GM12873 (cell line): ENCODE results near the gene PCDHGA1.
A peak's percentile ranks its signal among the peaks of the same experiment; 100 is the strongest.

Experiments used
- TF ChIP-seq, protein P1 (sequence below): IDR thresholded peaks from 2 replicates; pipeline ENCODE4 v1.5.1; 2012; ENCODE audit warnings: low read depth, mild to moderate bottlenecking, moderate library complexity, low read length, control low read depth; ENCODE audit not compliant: insufficient read depth; ENCODE audit errors: missing control alignments

The PCDHGA1 gene

GRCh38 chr5:141407790-141408505, 77.6 kb downstream of the PCDHGA1 start, which contains the start of gene PCDHGB6:
Gene PCDHGB6 (plus strand): TSS chr5:141408021. CDS start chr5:141408203, 182 bp downstream.
- TF ChIP-seq, protein P1, sequence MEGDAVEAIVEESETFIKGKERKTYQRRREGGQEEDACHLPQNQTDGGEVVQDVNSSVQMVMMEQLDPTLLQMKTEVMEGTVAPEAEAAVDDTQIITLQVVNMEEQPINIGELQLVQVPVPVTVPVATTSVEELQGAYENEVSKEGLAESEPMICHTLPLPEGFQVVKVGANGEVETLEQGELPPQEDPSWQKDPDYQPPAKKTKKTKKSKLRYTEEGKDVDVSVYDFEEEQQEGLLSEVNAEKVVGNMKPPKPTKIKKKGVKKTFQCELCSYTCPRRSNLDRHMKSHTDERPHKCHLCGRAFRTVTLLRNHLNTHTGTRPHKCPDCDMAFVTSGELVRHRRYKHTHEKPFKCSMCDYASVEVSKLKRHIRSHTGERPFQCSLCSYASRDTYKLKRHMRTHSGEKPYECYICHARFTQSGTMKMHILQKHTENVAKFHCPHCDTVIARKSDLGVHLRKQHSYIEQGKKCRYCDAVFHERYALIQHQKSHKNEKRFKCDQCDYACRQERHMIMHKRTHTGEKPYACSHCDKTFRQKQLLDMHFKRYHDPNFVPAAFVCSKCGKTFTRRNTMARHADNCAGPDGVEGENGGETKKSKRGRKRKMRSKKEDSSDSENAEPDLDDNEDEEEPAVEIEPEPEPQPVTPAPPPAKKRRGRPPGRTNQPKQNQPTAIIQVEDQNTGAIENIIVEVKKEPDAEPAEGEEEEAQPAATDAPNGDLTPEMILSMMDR = peak; percentile 73

GRCh38 chr5:141409598-141410306, 79.4 kb downstream of the PCDHGA1 start:
- TF ChIP-seq, protein P1 = no peak

DNA sequence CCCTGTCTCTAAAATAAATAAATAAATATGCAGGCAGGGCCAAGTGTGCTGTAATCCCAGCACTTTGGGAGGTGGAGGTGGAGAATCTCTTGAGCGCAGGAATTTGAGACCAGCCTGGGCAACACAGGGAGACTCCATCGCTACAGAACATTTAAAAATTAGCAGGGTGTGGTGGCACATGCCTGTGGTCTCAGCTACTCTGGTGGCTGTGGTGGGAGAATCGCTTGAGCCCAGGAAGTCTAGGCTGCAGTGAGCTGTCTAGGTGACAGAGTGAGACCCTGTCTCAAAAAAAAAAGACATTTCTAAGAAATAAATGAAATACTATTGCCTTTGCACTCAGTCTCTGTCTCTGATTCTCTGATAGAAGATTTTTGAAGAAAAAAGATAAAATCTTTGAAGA, 81.3 kb downstream of the PCDHGA1 start:
- TF ChIP-seq, protein P1 = no peak

GRCh38 chr5:141412854-141413539, 82.7 kb downstream of the PCDHGA1 start, which contains the start of gene PCDHGA10:
Gene PCDHGA10 (plus strand): TSS chr5:141412987. CDS start chr5:141413176, 189 bp downstream.
- TF ChIP-seq, protein P1 = peak; percentile 69

DNA sequence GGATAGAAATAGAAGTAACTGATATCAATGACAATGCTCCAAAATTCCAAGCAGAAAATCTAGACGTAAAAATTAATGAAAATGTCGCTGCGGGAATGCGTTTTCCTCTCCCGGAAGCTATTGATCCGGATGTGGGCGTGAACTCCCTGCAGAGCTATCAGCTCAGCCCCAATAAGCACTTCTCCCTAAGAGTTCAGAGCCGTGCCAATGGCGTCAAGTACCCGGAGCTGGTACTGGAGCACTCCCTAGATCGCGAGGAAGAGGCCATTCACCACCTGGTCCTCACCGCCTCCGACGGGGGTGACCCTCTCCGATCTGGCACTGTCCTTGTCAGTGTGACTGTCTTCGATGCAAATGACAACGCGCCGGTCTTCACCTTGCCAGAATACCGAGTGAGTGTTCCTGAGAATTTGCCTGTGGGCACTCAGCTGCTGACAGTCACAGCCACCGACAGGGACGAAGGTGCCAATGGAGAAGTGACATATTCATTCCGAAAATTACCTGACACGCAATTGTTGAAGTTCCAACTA, 83.3 kb downstream of the PCDHGA1 start:
- TF ChIP-seq, protein P1 = no peak

DNA sequence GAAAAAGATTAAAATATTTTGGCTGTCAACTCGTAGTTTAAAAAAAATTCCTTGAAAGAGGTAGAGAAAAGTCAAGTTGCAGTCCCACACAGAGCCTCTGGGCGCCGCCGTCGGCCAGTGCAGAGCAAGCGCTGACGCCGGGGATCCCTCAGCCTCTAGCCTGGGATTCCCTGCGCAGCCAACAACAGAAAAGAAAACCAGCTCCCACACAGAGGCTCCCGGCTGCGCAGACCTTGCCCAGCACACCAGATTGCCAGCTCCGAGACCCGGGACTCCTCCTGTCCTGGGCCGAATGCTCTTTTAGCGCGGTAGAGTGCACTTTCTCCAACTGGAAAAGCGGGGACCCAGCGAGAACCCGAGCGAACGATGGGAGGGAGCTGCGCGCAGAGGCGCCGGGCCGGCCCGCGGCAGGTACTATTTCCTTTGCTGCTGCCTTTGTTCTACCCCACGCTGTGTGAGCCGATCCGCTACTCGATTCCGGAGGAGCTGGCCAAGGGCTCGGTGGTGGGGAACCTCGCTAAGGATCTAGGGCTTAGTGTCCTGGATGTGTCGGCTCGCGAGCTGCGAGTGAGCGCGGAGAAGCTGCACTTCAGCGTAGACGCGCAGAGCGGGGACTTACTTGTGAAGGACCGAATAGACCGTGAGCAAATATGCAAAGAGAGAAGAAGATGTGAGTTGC, 87.3 kb downstream of the PCDHGA1 start, which contains the start of gene PCDHGB7:
TSS of gene PCDHGB7 (plus strand) at position 184 of the 679 bp plus-strand sequence. CDS start at position 367, 183 bp downstream.
- TF ChIP-seq, protein P1 = peak; percentile 81
